Body of pancreas (tissue), 4 donors: ENCODE measurements around the gene GIGYF1.

Experiments
- CTCF ChIP-seq, 7 experiments: fragments of 450-650 bp in 4 of 7; fragments of 200-600 bp in 3 of 7; sonication (generic) in 3 of 7; IDR thresholded peaks; one replicate each; pipeline ENCODE4 v1.5.1; 2016 to 2019; ENCODE audit warnings: antibody characterized with exemption in 7 of 7
- POLR2A ChIP-seq, 3 donors: fragments of 450-650 bp; IDR thresholded peaks; one replicate each; pipeline ENCODE4 v1.6.1; 2016; ENCODE audit warnings: antibody characterized with exemption in 3 of 3, mild to moderate bottlenecking in 2 of 3

DNA sequence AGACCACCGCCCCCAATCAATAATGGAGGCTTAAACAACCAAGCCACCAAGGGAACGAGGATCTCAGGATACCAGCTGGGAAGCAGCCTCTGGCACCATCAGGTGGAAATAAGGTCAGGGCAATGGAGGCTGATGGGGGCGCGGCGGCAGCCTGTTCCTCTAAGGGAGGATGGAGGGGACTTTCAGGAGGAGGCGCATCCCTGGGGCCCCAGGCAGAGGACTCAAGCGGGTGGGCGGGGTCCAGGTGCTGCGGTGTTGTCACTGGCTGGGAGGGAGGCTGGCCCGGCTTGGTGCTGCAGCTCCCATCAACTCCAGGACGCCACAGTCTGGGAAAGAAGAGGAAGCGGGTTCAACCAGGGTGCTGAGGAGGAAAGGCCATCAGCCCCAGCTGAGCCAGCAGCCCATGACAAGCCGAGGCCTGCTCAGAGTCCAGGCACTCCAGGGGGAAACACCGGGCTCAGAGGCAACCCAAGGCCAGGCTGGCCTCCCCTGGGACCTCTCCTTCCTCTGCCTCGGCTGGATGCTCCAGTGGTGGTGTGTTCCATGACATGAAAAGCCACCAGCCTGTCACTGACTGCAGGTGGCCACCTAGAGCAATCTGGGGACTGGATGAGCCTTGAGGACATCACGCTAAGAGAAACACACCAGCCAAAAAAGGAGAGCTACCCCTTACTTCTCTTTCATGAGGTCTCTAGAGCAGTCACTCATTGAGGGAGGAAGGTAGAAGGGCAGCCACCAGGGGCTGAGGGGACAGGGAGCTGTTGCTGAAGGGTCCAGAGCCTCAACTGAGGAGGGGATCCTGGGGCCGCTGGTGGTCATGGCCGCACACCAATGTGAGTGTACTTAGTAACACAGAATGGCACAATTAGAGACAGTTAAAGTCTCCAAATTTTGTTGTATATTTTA is 4.6 kb downstream of the GIGYF1 start:
- no peak for TF ChIP-seq CTCF (IDR thresholded peaks at IDR 0.05)
- no peak for TF ChIP-seq POLR2A (IDR thresholded peaks at IDR 0.05)
